ENCODE measurements around the gene TMEM200C.
"Not testable (repeated sequence)": the region's sequence is repeated elsewhere in the genome, so short reads cannot be mapped to it uniquely, and the experiment has no call there.

The TMEM200C gene

DNA sequence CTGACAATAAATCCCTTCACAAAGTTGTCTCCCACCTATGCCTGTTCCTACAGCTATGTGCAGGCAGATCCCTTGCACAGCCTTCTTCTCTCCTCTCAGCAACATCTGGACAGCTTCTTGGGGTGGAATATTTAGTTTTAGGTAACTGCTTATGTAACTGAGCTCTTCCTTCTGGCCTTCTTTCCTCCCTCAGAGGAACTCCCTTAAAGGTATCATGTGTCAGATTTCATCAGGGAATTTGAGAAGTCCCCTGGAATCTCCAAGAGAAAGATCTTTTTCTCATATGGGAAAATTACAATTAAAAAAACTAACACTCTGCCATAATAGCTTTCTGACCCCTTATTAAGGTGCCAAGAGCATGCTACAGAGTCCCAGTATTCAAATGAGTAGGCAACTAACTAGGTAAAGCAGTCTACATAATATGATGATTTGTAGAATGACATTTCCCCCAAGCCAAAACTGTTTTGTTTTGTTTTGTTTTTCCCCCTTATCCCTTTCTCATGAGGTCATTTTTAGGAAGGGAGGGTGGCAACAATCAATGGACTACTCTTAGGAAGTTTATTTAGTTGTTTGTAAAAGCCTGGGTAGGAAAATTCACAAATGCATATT, 2.4 kb downstream of the TMEM200C start:
- DNase-seq (ENCODE audit: insufficient read length, low spot score): no peak
- FAIRE-seq: no peak

GRCh38 chr18:5891854-5892215, 3.5 kb downstream of the TMEM200C start:
- FAIRE-seq (no peak), DNase-seq (ENCODE audit: insufficient read length, low spot score) (no peak)

DNA sequence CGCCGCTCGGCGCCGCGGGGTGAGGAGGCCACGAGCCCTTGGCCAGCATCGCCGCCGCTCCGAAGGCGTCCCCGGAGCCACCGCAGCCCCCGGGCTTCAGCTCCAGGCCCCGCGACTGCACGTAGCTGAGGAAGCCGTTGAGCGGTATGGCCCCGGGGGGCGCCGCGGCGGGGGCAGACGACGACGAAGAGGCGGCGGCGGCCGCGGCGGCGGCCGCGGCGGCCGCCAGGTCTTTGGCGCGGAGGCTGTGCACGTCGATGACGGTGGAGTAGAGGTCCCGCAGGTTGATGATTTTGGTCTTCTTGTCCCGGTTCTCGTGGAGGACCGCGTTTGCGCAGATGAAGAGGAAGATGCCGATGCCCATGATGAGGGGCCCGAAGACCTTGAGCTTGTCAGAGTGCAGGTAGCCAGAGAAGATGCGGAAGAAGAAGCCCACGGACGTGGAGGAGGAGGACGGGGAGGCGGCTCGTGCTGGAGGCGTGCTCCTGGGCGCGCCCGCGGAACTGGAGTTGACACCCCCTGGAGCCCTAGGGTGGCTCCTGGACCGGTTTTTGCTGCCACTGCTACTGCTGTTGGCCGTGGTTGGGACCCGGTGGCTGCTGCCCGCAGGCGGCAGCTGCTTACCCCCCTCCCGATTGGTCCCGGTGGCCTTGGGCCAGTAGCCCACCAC, 4.0 kb downstream of the TMEM200C start:
- DNase-seq (ENCODE audit: insufficient read length, low spot score) (no peak), FAIRE-seq (no peak)

DNA sequence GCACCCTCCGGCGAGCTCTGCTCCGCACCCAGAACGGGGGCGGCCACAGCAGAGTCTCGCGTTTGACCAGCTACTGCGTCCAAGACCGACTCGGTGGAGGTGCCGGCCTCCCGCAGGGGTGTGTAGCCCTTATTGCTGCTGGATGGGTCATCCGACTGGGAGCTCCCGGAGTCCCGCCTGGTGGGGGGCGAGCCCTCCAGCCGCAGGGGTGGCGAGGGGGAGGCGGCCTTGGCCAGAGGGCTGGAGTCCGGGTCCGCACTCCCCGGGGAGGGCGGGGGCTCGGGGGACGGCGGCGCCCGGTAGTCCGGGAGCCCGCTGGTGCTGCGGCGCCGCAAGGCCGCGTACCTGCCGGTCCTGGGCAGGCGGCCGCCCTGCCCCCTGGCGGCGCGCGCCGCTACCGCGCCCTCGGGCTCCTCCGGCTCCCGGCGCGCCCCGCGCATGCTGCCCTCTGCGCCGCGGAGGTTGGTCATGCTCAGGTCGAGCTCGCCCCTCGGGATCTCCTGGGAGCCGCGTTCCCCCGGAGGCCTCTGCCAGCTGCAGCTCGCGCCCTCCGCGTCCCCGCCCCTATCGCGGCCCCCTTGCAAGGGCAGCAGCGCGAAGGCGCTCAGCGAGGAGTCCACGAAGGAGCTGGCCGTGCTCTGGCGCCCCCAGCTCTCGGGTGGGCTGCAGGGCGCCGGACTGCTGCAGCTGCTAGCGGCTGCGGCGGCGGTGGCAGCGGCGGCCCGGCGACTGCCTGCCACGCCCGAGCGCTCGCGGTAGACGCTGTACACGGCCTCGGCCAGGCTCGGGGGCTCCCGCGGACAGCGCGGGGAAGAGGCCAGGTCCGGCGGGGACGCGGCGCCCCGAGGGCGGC, 4.8 kb downstream of the TMEM200C start:
- FAIRE-seq (no peak), DNase-seq (ENCODE audit: insufficient read length, low spot score) (no peak)

DNA sequence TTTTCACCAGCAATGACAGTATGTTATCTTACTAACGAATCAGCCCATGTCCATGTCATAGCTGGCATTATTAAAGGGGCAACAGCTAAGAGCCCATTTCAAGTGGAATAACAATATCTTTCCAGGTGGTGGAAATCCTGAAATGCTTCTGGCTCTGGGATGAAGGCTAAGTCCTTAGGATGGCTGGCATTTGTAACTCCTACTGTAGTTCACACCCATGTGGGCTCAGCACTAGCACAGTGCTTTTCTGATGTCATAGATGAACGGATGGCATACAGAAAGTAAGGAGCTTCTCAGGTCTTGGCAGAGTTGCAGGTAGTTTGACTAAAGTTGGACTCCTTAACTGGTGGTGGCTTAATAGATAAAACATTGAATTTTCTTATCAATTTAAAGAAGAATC, 10.0 kb downstream of the TMEM200C start:
- DNase-seq (ENCODE audit: insufficient read length, low spot score): no peak
- FAIRE-seq: no peak

GRCh38 chr18:5884375-5884774, 10.9 kb downstream of the TMEM200C start:
- DNase-seq (ENCODE audit: insufficient read length, low spot score): no peak
- FAIRE-seq: no peak

GRCh38 chr18:5879479-5879882, 15.8 kb downstream of the TMEM200C start:
- DNase-seq (ENCODE audit: insufficient read length, low spot score): no peak

GRCh38 chr18:5876891-5877290, 18.4 kb downstream of the TMEM200C start:
- no peak for FAIRE-seq
- no peak for DNase-seq (ENCODE audit: insufficient read length, low spot score)

More at GRCh38 chr18:5879479-5879882, 15.8 kb downstream of the TMEM200C start:
- no peak for FAIRE-seq

- no peak for FAIRE-seq
- DNase-seq (ENCODE audit: insufficient read length, low spot score): no peak
These were observed 21.0 kb downstream of the TMEM200C start for GRCh38 chr18:5874336-5874735.

DNA sequence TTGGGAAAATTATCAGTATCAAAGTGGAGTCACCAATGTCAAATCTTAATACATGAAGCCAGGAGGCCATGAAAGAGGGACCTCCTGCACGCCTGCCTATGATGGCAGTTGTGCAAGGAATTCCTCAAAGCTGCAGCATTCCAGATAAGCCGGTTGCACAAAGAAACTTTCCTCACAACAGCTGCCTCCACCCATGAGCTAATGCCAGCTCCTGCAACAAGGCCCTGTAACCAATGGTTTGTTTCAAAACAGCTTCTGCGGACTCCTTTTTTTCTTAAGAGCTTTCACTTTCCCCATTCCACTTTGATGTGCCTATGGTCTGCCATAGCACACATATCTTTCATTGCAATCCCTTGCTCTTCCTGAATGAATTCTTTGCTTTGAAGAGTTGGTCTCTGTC, 22.4 kb downstream of the TMEM200C start:
- DNase-seq (ENCODE audit: insufficient read length, low spot score) (no peak), FAIRE-seq (no peak)

- FAIRE-seq: no peak
- no peak for DNase-seq (ENCODE audit: insufficient read length, low spot score)
These were observed 23.9 kb downstream of the TMEM200C start for GRCh38 chr18:5871426-5871825.

- peak; percentile 34 for DNase-seq (ENCODE audit: insufficient read length, low spot score)
- FAIRE-seq: no peak
These were observed 27.0 kb downstream of the TMEM200C start for GRCh38 chr18:5868218-5868854.

DNA sequence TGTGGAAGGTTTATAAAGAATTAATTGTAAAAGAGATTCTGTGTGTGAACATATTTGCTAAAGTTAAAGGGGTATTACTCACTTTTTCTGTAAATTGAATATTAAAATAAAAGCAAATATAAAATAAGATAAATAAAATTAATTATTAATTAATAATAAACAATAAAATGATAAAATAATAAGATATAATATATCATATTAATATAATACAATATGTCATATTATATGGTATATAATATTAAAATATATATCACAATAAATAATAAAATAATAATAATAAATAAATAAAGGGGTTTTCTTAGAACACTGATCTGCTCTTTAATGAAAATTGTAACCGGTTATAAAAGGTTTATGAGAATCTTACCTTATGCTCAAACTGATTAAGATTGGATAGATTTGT, 29.8 kb downstream of the TMEM200C start:
- DNase-seq (ENCODE audit: insufficient read length, low spot score): no peak
- FAIRE-seq: no peak

GRCh38 chr18:5862127-5862526, 33.2 kb downstream of the TMEM200C start:
- FAIRE-seq; DNase-seq (ENCODE audit: insufficient read length, low spot score): not testable (repeated sequence)

- no peak for FAIRE-seq
- no peak for DNase-seq (ENCODE audit: insufficient read length, low spot score)
These were observed 38.1 kb downstream of the TMEM200C start for GRCh38 chr18:5857180-5857579.

GRCh38 chr18:5853253-5853652, 42.1 kb downstream of the TMEM200C start:
- no peak for FAIRE-seq

DNA sequence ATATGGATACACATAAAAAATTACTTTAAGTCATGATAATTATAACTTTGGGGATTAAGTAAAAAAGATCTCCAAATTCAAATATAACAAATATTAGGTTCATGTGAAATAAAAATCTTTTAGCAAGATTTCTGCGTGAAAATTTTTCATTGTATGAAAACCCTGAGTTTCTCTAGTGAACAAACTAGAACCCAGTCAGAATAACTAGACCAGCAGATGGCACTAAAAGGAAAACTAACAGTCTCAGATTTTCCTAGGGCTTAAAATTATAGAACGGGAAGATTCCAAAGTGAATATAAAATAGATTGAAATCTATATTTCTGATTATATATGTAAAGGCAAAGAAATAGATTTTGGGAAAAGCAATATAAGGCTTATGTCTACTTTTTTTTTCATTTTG, 43.3 kb downstream of the TMEM200C start:
- FAIRE-seq: no peak
- no peak for DNase-seq (ENCODE audit: insufficient read length, low spot score)

More at GRCh38 chr18:5853253-5853652, 42.1 kb downstream of the TMEM200C start:
- DNase-seq (ENCODE audit: insufficient read length, low spot score): no peak

GRCh38 chr18:5842653-5843052, 52.7 kb downstream of the TMEM200C start:
- FAIRE-seq: no peak
- no peak for DNase-seq (ENCODE audit: insufficient read length, low spot score)

DNA sequence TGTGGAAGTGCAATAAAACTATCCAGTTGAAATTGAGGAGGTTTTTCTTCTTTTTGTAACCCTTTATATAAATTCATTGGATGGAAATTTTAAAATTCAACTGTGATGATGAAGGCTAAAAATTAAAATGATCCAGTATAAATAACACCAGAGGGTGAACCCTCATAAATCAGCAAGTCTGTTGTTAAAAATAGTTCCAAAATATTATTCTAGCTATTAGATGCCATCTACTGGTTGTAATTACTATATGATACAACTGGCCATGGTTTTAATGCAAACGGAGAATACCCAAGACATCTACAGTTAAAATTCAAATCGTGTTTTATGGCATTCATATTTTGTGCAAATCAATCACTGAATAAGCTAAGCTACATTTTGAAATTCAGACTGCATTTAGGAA, 53.8 kb downstream of the TMEM200C start:
- FAIRE-seq (no peak), DNase-seq (ENCODE audit: insufficient read length, low spot score) (no peak)

GRCh38 chr18:5840547-5840946, 54.8 kb downstream of the TMEM200C start:
- FAIRE-seq (no peak), DNase-seq (ENCODE audit: insufficient read length, low spot score) (no peak)

DNA sequence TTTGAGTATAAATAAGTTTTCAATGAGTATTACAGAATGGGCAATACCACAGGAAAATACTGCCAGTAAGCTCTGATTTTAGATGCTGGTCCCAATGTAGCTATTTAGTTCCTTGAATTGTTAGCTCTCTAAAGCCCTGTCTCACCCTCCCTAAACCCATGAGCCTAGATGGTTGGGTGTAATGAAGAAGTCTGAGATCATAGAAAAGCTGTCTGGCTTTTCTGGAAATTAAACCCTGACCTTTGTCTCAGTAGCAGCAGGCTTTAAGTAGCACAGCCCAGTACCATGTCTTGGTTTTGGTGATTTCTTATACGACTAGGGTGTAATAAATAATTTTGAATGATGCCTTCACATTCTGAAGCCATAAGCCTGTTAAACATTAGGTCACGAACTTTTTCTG, 55.3 kb downstream of the TMEM200C start:
- DNase-seq (ENCODE audit: insufficient read length, low spot score): no peak
- no peak for FAIRE-seq

Data from HTR-8/SVneo (cell line).